Hindlimb muscle (tissue), 1 donor: Measurements from ENCODE around the gene CHAC2. TPM values are rescaled to one million over a fixed set of nuclear protein-coding genes. Genes with fewer than 3 reads are reported as not detected.

Source experiments
- polyA plus RNA-seq: library from polyadenylated mRNA; unstranded; fragments of 120-200 nt; gene quantifications from one replicate; pipeline ENCODE4 v1.2.1, GENCODE V29; 2013; ENCODE audit not compliant: insufficient read length

Gene CHAC2
- polyA plus RNA-seq, 1 donor: 3.2 TPM

Other genes starting within 250 kb of the CHAC2 start
- 11.3 TPM for gene ASB3, start 19.1 kb downstream of the CHAC2 start, polyA plus RNA-seq
- 36.9 TPM for gene ERLEC1, start 19.2 kb downstream of the CHAC2 start, polyA plus RNA-seq
- 1.9 TPM for gene GPR75, start 92.2 kb downstream of the CHAC2 start, polyA plus RNA-seq
- 33.6 TPM for gene PSME4, start 203.2 kb downstream of the CHAC2 start, polyA plus RNA-seq